Nephron progenitor cell (in vitro differentiated cells): ENCODE measurements around the gene TUBAL3.

Experiments
- DNase-seq: peaks from one replicate; pipeline ENCODE4 v3.0.0; 2021
- H3K27ac Mint-ChIP-seq: 2 replicates; pipeline ENCODE4 v1.8.0; 2021; ENCODE audit warnings: mild to moderate bottlenecking, moderate library complexity, mixed read lengths
- H3K27me3 Mint-ChIP-seq: 2 replicates; pipeline ENCODE4 v1.8.0; 2021; ENCODE audit warnings: mild to moderate bottlenecking, low read depth, mixed read lengths; ENCODE audit not compliant: poor library complexity
- H3K36me3 Mint-ChIP-seq: 2 replicates; pipeline ENCODE4 v1.8.0; 2021; ENCODE audit warnings: low read depth, mixed read lengths
- H3K4me1 Mint-ChIP-seq: 2 replicates; pipeline ENCODE4 v1.8.0; 2021; ENCODE audit warnings: mixed read lengths
- H3K4me3 Mint-ChIP-seq: 2 replicates; pipeline ENCODE4 v1.8.0; 2021; ENCODE audit warnings: mild to moderate bottlenecking, moderate library complexity, mixed read lengths
- H3K9me3 Mint-ChIP-seq: 2 replicates; pipeline ENCODE4 v1.8.0; 2021; ENCODE audit warnings: mild to moderate bottlenecking, moderate library complexity, mixed read lengths
- CTCF ChIP-seq: fragments of 200-600 bp; sonication (generic); IDR thresholded peaks from 2 replicates; pipeline ENCODE4 v1.5.0; 2021; ENCODE audit warnings: antibody characterized with exemption

Gene TUBAL3

GRCh38 chr10:5442990-5443370 lies 38.4 kb upstream of the TUBAL3 start:
- H3K4me3 Mint-ChIP-seq: no peak overlapping the region
- H3K27ac Mint-ChIP-seq: no peak overlapping the region
- H3K4me1 Mint-ChIP-seq: peaks cover 21% of the 10 kb centered on the region
- no peak for DNase-seq
- H3K9me3 Mint-ChIP-seq: no peaks in the 10 kb centered on the region
- H3K27me3 Mint-ChIP-seq: no peaks in the 10 kb centered on the region
- H3K36me3 Mint-ChIP-seq: no peaks in the 10 kb centered on the region
- no peak for TF ChIP-seq CTCF

- H3K9me3 Mint-ChIP-seq: no peaks in the 10 kb centered on the region
- no peak overlapping the region for H3K4me3 Mint-ChIP-seq
- DNase-seq: peak; percentile 21
- peaks cover 16% of the 10 kb centered on the region for H3K4me1 Mint-ChIP-seq
- peak; percentile 80 for TF ChIP-seq CTCF
- peaks cover 5% of the 10 kb centered on the region for H3K36me3 Mint-ChIP-seq
- no peaks in the 10 kb centered on the region for H3K27me3 Mint-ChIP-seq
- no peak overlapping the region for H3K27ac Mint-ChIP-seq
Measured at GRCh38 chr10:5442065-5442989, 37.7 kb upstream of the TUBAL3 start.

- Mint-ChIP-seq H3K27me3 (no peaks in the 10 kb centered on the region), H3K4me1 (peaks cover 5% of the 10 kb centered on the region), H3K9me3 (no peaks in the 10 kb centered on the region), H3K36me3 (peaks cover 5% of the 10 kb centered on the region), H3K27ac (no peak overlapping the region), H3K4me3 (no peak overlapping the region)
- TF ChIP-seq CTCF: no peak
- no peak for DNase-seq
Measured at GRCh38 chr10:5441106-5441505, 36.5 kb upstream of the TUBAL3 start.

GRCh38 chr10:5440206-5440605 lies 35.6 kb upstream of the TUBAL3 start:
- peaks cover 5% of the 10 kb centered on the region for H3K4me1 Mint-ChIP-seq
- H3K27ac Mint-ChIP-seq: no peak overlapping the region
- no peaks in the 10 kb centered on the region for H3K9me3 Mint-ChIP-seq
- TF ChIP-seq CTCF: no peak
- H3K4me3 Mint-ChIP-seq: no peak overlapping the region
- no peaks in the 10 kb centered on the region for H3K27me3 Mint-ChIP-seq
- no peak for DNase-seq
- H3K36me3 Mint-ChIP-seq: peaks cover 5% of the 10 kb centered on the region

- Mint-ChIP-seq H3K27ac (no peak overlapping the region), H3K9me3 (peaks cover 11% of the 10 kb centered on the region), H3K27me3 (no peaks in the 10 kb centered on the region), H3K36me3 (peaks cover 31% of the 10 kb centered on the region), H3K4me1 (peaks cover 33% of the 10 kb centered on the region), H3K4me3 (no peak overlapping the region)
- no peak for TF ChIP-seq CTCF
- DNase-seq: no peak
Measured at GRCh38 chr10:5435328-5435727, 30.7 kb upstream of the TUBAL3 start.
